GM12801 (cell line): ENCODE measurements around the gene RBMS1.

Source experiments
- TF ChIP-seq, protein P1 (sequence below): IDR thresholded peaks from one replicate; pipeline ENCODE4 v1.5.1; 2011; ENCODE audit warnings: control low read depth; ENCODE audit not compliant: insufficient read length; ENCODE audit errors: extremely low read depth

RBMS1 gene

DNA sequence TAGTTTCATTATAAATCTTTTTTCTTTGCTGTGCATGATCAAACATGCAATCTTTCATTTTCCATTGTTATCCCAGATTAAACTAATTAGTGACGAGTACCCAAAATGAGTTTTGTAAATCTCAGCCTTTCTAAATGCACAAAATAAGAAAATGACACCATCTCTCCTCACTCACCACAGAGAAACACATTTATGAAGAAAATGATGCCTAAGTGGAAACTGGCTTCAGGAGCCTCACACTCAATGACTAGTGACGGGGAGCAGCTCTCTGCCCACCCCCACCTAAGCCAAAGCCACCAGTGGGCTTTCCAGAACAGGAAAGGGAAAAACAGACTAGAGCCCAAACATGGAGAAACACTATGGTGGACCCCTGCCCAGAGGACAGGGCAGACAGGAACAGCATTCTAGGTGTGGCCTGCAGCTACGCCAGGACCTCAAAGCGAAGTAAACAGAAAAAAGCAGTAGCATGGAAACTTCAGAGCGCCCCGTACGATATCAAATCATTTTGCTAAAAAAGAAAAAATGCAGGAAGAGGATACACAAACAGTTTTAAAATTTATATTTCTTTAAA lies 113.5 kb downstream of the RBMS1 start:
- TF ChIP-seq, protein P1, sequence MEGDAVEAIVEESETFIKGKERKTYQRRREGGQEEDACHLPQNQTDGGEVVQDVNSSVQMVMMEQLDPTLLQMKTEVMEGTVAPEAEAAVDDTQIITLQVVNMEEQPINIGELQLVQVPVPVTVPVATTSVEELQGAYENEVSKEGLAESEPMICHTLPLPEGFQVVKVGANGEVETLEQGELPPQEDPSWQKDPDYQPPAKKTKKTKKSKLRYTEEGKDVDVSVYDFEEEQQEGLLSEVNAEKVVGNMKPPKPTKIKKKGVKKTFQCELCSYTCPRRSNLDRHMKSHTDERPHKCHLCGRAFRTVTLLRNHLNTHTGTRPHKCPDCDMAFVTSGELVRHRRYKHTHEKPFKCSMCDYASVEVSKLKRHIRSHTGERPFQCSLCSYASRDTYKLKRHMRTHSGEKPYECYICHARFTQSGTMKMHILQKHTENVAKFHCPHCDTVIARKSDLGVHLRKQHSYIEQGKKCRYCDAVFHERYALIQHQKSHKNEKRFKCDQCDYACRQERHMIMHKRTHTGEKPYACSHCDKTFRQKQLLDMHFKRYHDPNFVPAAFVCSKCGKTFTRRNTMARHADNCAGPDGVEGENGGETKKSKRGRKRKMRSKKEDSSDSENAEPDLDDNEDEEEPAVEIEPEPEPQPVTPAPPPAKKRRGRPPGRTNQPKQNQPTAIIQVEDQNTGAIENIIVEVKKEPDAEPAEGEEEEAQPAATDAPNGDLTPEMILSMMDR: no peak

DNA sequence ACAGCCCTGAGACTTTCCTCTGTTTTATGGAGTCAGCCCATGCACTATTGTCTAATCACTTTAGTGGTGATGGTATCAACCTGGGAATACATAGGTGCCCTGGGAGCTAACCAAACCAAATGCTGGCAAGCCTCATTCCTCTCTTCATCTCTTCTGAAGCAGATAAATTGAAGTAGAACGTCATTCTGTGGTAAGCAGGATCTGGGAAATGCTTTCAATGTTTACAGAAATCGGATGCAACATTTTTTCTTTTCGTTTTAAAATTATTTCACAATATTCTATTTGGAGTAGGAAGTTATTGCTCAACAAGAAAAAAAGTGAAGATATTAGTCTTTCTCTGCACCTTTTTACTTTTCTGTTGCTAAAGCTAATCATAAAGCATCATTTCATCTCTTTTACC lies 114.2 kb downstream of the RBMS1 start:
- TF ChIP-seq, protein P1: no peak

DNA sequence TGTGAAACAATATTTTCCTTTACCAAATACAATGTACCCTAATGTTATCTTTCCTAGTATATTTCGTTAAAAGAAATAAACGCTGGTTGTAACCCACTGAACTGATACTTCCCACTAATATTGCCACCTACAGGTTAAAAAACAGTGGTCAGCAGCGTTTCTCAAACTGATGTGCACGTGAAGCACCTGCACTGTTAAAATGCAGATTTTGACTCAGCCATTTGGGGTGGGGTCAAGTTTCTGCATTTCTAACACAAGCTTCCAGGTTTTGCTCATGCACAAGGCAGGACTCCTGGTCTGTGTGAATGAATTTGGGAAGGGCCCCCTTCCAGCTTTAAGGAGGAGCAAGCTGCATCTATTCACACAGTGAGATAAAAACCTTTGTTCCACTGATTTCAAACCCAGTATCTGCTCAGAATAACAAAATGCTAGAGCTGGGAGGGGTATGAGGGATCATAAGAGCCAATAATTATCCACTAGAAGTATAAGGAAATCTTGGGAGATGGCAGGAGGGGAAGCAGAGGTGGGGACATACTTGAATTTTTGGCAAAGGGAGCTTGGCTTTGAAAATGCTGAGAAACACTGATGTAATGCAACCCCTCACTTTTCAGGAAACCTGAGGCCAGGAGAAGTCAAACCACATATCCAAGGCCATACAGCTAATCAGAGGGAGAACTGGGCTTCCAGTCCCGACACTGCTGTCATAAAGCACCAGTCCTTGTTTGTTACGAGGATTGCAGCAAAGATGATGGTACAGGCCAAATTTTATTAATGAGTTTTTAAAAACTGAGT lies 116.2 kb downstream of the RBMS1 start:
- TF ChIP-seq, protein P1: no peak

DNA sequence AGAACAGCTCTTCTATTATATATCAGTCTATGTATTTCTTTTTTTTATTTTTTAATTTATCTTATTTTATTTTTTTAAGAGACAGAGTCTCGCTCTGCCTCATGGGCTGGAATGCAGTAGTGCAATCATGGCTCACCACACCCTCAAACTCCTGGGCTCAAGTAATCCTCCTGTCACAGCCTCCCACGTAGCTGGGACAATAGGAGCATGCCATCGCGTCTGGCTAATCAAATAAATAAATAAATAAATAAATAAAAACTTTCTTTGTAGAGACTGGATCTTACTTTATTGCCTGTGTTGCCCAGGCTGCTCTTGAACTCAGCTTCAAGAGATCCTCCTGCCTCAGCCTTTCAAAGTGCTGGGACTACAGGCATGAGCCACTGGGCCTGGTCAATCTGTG lies 117.0 kb downstream of the RBMS1 start:
- TF ChIP-seq, protein P1: no peak

DNA sequence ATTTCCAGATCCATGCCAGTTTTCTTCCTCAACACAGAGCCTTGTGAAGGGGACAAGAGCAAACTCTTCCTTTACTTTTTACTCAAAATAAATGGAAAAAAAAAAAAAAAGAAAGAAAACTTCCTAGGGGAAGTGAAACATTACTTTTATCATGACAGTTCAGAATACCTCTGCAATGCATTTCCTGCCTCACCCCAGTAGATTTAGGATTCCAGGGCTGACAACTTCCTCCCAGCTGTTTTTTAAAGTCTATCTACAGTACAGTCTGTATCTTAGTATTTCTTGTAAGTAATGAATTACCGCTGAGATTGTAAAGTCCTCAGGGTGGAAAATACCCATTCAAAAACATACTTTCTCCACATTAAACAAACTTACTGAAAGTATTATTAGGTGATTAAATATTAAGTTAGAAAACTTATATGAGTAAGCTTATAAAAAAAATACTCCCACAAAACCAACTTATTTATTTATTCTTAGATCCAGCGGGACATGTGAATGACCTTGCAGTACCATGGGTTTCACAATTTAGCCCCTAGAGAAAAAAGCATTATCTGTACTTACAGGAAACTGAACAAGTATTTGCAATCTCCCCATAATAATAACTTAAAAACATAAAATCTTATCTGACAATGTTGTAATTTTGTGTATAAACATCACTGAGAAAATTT lies 117.7 kb downstream of the RBMS1 start:
- TF ChIP-seq, protein P1: no peak

DNA sequence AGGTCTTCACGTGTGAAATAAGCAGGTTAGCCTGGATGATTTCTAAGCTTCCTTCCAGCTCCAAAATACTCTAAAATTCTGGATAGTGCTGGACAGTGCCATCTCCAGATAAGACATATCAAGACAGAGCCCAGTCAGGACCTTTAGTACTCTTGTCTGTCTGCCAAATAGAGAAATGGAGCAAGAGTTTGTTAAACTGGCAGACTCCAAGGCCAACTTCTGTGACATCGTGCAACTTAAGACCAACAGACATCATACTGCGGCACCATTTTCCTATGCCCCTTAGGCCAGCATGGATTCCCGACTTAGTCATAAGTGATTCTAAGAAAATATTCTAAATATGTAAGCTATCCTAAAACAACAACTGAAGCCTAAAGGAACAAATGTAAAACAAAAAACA lies 118.6 kb downstream of the RBMS1 start:
- TF ChIP-seq, protein P1: no peak

DNA sequence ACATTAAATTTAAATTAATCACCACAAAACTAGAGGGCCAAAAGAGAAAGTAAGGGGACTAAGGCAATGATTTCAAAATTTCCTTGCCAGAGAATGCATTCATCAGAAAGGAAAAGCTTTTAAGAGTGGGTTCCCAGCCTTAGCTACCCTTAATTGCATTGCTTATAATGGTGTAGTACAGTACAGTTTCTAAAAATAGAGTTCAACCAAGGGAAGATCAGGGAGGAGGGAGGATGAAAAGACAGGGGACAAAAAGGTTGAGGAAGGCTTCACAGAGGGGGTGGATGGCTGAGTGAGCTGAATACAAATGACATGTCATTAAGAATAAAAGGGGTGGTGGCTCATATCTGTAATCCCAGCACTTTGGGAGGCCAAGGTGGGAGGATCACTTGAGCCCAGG lies 119.9 kb downstream of the RBMS1 start:
- TF ChIP-seq, protein P1: no peak
